Vagina (tissue), 2 donors: ENCODE measurements around the gene SH3GL3. TPM values are rescaled to one million over a fixed set of nuclear protein-coding genes. Genes with fewer than 3 reads are reported as not detected.
A peak's percentile ranks its signal among the peaks of the same experiment; 100 is the strongest.

ENCODE experiments used
- DNase-seq, 2 donors: peaks; one replicate each; pipeline ENCODE4 v3.0.0-alpha.2; 2017; ENCODE audit errors: extremely low spot score in 2 of 2
- H3K27ac ChIP-seq: fragments of 200-600 bp; sonication (generic); one replicate; pipeline ENCODE4 v1.5.1; 2019
- H3K27me3 ChIP-seq: fragments of 200-600 bp; sonication (generic); one replicate; pipeline ENCODE4 v1.5.1; 2019
- H3K36me3 ChIP-seq, 2 donors: fragments of 200-600 bp; sonication (generic); one replicate each; pipeline ENCODE4 v1.5.1; 2017 to 2019
- H3K4me1 ChIP-seq: fragments of 200-600 bp; sonication (generic); one replicate; pipeline ENCODE4 v1.5.1; 2019
- H3K4me3 ChIP-seq, 2 donors: fragments of 200-600 bp; sonication (generic); 1 replicate in 1 of 2; 2 replicates in 1 of 2; pipeline ENCODE4 v1.5.1; 2016 to 2019
- H3K9me3 ChIP-seq: fragments of 200-600 bp; sonication (generic); one replicate; pipeline ENCODE4 v1.5.1; 2019
- POLR2A ChIP-seq, 2 donors: fragments of 450-650 bp; IDR thresholded peaks; one replicate each; pipeline ENCODE4 v1.6.1; 2017; ENCODE audit warnings: antibody characterized with exemption in 2 of 2, mild to moderate bottlenecking in 2 of 2, moderate library complexity in 2 of 2
- POLR2AphosphoS5 ChIP-seq, 2 donors: sonication (generic); formaldehyde crosslinking; IDR thresholded peaks; one replicate each; pipeline ENCODE4 v1.9.0; 2017; ENCODE audit warnings: antibody characterized with exemption in 2 of 2, mild to moderate bottlenecking in 2 of 2, low read depth in 1 of 2; ENCODE audit not compliant: insufficient read depth in 1 of 2
- intact Hi-C: fragments of 100-400 bp; cut with DNase I; formaldehyde crosslinking; loops from one replicate; pipeline ENCODE4 v1.15.1; 2023
- total RNA-seq: library from RNA; depleted of rRNA; stranded (reverse); fragments of >200 nt; gene quantifications from one replicate; pipeline ENCODE4 v1.2.3, GENCODE V29; 2016
- TF ChIP-seq, protein P1 (sequence below), 3 experiments: fragments of 450-650 bp in 2 of 3; fragments of 200-600 bp in 1 of 3; sonication (generic) in 1 of 3; IDR thresholded peaks; one replicate each; pipeline ENCODE4 v1.5.1; 2017 to 2019; ENCODE audit warnings: antibody characterized with exemption in 3 of 3, mild to moderate bottlenecking in 2 of 3, moderate library complexity in 2 of 3

Gene SH3GL3
- total RNA-seq, 1 donor from 2014 or later: 3.9 TPM

DNA sequence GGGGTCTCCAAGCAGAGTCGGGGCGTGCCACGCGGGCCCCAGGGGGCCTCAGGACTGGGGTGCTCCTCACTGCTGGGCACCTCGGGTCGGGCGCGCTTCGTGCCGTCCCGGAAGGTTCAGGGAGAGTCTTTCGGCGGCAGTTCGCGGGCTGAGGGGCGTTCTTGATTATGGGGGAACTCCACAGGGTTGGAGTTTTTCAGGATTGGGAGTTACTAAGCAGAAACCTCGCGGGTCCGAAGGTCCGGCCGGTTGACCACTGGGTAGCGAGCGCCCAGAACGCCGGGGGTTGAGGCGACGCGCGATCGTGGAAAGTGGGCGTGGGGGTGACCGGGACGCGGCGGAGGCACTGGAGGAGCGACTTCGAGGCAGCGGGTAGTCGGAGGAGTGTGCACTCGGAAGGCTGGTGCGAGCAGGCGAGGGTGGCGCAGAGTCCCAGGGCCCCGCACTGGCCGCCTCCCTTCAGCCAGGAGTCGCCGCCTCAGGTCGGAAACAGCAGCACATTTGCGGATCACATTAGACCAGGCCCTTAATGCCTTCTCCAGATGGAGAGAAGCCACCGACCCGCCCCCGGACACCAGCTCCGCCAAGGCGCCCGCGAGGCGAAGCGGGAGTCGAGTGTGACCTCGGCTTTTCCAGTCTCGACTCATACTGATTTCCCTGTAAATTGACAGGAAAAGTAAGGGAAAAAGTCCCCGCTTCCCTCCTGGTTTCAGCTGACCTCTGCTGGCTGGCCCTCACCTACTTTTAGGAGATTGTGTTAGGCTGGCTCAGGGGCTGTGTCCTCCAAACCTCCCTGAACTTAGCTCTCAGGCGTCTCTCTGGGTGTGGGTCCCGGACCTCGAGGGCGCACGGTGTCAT is 207.5 kb downstream of the SH3GL3 start:
- Histone ChIP-seq H3K27ac (no peak overlapping the region), H3K36me3 (no peaks in the 10 kb centered on the region), H3K4me1 (peaks cover 22% of the 10 kb centered on the region), H3K27me3 (no peaks in the 10 kb centered on the region), H3K4me3 (peak overlapping the region; percentile 44 to 58), H3K9me3 (no peaks in the 10 kb centered on the region)
- DNase-seq: no peak
- TF ChIP-seq POLR2A (IDR thresholded peaks at IDR 0.05) (no peak), POLR2AphosphoS5 (IDR thresholded peaks at IDR 0.05; ENCODE audit: insufficient read depth in 1 of 2, low read depth in 1 of 2) (peak in 1 of 2 donors; percentile 22)
- TF ChIP-seq, protein P1, sequence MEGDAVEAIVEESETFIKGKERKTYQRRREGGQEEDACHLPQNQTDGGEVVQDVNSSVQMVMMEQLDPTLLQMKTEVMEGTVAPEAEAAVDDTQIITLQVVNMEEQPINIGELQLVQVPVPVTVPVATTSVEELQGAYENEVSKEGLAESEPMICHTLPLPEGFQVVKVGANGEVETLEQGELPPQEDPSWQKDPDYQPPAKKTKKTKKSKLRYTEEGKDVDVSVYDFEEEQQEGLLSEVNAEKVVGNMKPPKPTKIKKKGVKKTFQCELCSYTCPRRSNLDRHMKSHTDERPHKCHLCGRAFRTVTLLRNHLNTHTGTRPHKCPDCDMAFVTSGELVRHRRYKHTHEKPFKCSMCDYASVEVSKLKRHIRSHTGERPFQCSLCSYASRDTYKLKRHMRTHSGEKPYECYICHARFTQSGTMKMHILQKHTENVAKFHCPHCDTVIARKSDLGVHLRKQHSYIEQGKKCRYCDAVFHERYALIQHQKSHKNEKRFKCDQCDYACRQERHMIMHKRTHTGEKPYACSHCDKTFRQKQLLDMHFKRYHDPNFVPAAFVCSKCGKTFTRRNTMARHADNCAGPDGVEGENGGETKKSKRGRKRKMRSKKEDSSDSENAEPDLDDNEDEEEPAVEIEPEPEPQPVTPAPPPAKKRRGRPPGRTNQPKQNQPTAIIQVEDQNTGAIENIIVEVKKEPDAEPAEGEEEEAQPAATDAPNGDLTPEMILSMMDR (IDR thresholded peaks at IDR 0.05): no peak
- intact Hi-C loops: loop anchor here (5.0 kb wide), 1 partner anchor 47 kb away; no protein-coding TSS in a partner anchor

DNA sequence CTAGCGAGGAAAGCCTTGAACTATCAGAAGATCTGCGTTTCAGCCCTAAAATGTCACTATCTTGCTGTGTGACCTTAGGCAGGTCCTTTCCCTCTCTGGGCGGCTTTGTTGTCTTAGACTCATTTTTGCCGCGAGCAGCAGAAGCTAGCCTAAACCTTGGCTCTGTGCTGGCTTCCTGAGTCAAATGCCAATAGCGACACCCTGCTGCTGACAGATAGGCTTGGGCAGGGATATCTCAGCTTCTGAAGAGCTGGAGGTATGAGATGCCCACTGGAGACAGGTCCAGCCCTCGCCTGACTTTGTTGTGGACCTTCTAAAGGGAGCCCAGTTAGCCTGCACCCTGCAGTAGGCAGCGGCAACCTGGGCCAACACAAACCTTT is 208.1 kb downstream of the SH3GL3 start:
- DNase-seq: no peak
- no peak overlapping the region for H3K27ac ChIP-seq
- no peaks in the 10 kb centered on the region for H3K9me3 ChIP-seq
- H3K27me3 ChIP-seq: no peaks in the 10 kb centered on the region
- no peaks in the 10 kb centered on the region for H3K36me3 ChIP-seq
- H3K4me1 ChIP-seq: peaks cover 22% of the 10 kb centered on the region
- TF ChIP-seq, protein P1 (IDR thresholded peaks at IDR 0.05): no peak
- TF ChIP-seq POLR2AphosphoS5 (IDR thresholded peaks at IDR 0.05; ENCODE audit: insufficient read depth in 1 of 2, low read depth in 1 of 2) (no peak), POLR2A (IDR thresholded peaks at IDR 0.05) (no peak)
- H3K4me3 ChIP-seq: peak overlapping the region; percentile 44 to 58
- intact Hi-C loops: loop anchor here (5.0 kb wide), 1 partner anchor 48 kb away; no protein-coding TSS in a partner anchor

DNA sequence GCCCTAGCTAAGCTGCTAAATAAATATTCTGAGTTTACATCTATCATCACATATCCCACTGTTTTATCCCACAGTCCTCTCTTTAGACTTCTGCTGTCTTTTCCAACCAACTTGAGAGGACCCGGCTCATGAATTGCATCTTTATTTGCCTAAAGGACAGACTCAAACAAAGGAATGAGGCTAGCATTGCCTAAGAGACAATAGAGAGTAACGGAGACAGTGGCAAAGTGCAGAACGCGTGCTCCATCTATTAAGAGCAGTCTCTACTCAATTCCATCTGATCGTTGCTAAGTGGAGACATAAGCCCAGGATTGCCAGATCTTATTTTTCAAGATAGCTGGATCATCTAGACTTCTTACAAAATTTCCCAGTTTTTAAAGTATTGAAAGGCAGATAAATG is 209.1 kb downstream of the SH3GL3 start:
- no peak overlapping the region for H3K4me3 ChIP-seq
- intact Hi-C loops: loop anchor here (5.0 kb wide), 1 partner anchor 49 kb away; no protein-coding TSS in a partner anchor
- H3K27ac ChIP-seq: no peak overlapping the region
- no peak for TF ChIP-seq POLR2AphosphoS5 (IDR thresholded peaks at IDR 0.05; ENCODE audit: insufficient read depth in 1 of 2, low read depth in 1 of 2)
- TF ChIP-seq, protein P1 (IDR thresholded peaks at IDR 0.05): no peak
- no peak for TF ChIP-seq POLR2A (IDR thresholded peaks at IDR 0.05)
- H3K9me3 ChIP-seq: no peaks in the 10 kb centered on the region
- no peaks in the 10 kb centered on the region for H3K27me3 ChIP-seq
- no peak for DNase-seq
- no peaks in the 10 kb centered on the region for H3K36me3 ChIP-seq
- H3K4me1 ChIP-seq: peaks cover 22% of the 10 kb centered on the region

DNA sequence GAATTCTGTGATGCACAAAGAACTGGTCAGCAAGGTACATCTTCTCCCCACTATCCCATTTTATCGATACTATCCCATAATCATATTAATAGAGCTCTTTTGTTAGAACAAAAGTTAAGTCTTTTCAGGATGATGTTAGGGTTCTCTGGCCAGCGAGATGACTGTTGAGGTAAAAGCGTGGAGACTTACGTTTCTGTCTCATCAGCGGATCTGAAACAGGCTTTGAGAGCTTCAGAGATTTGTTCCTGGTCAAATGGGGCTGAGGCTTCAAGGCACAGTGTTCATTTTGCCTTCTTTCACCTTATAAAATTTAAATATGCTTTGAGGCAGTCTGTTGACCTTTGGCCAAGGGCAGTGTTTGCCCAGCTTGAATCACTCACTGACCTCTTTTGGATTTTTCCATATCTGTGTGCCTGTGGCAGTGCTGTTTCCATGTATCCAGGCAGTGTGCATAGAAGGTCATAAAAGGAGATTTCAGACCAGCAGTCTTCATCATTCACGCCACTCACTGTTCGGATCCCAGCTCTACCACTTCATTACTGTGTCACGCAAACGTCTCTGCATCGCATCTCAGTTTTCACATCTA is 209.9 kb downstream of the SH3GL3 start:
- Histone ChIP-seq H3K4me1 (peaks cover 22% of the 10 kb centered on the region), H3K9me3 (no peaks in the 10 kb centered on the region), H3K36me3 (no peaks in the 10 kb centered on the region), H3K27me3 (no peaks in the 10 kb centered on the region), H3K27ac (no peak overlapping the region), H3K4me3 (no peak overlapping the region)
- DNase-seq: no peak
- no peak for TF ChIP-seq POLR2A (IDR thresholded peaks at IDR 0.05)
- no peak for TF ChIP-seq POLR2AphosphoS5 (IDR thresholded peaks at IDR 0.05; ENCODE audit: insufficient read depth in 1 of 2, low read depth in 1 of 2)
- TF ChIP-seq, protein P1 (IDR thresholded peaks at IDR 0.05): no peak
- intact Hi-C loops: loop anchor here (5.0 kb wide), 1 partner anchor 50 kb away; no protein-coding TSS in a partner anchor
